HEK293 (cell line): ENCODE data around the gene SLC22A31.

Experiments used
- CTCF ChIA-PET: fragments of 350-600 bp; formaldehyde crosslinking; extraction: SDS; loops from one replicate; lab custom pipeline; 2021; ENCODE audit warnings: antibody characterized with exemption; lab: Yijun Ruan, JAX
- POLR2A ChIA-PET: fragments of 300-600 bp; formaldehyde crosslinking; extraction: SDS; loops from one replicate; lab custom pipeline; 2020; ENCODE audit warnings: antibody characterized with exemption, inconsistent platforms; lab: Yijun Ruan, JAX
- H3K27ac ChIP-seq: fragments of 200-500 bp; sonication (Bioruptor generic); 2 replicates; pipeline ENCODE4 v1.5.1; 2014; ENCODE audit warnings: low read depth, low read length, control low read depth, inconsistent platforms; ENCODE audit errors: extremely low read depth
- H3K36me3 ChIP-seq, 2 experiments: fragments of 200-500 bp in 1 of 2; sonication (Bioruptor generic) in 1 of 2; 1 replicate in 1 of 2; 2 replicates in 1 of 2; pipeline ENCODE4 v1.5.1; 2014 to 2017; ENCODE audit warnings: inconsistent platforms in 2 of 2, low read length in 2 of 2; ENCODE audit not compliant: control insufficient read depth in 2 of 2, insufficient read depth in 1 of 2
- H3K4me1 ChIP-seq: fragments of 200-500 bp; sonication (Bioruptor generic); 2 replicates; pipeline ENCODE4 v1.5.1; 2014; ENCODE audit warnings: mild to moderate bottlenecking, low read length, inconsistent platforms; ENCODE audit not compliant: control insufficient read depth, insufficient read depth
- H3K4me3 ChIP-seq: 2 replicates; pipeline ENCODE4 v1.5.1; 2011; ENCODE audit warnings: low read depth, mild to moderate bottlenecking, control low read depth, low read length, moderate library complexity
- H3K9me3 ChIP-seq: fragments of 200-500 bp; sonication (Bioruptor generic); 2 replicates; pipeline ENCODE4 v1.5.1; 2014; ENCODE audit warnings: low read depth, low read length, inconsistent platforms; ENCODE audit not compliant: control insufficient read depth, insufficient read depth
- SP2 ChIP-seq: fragments of 450-650 bp; formaldehyde crosslinking; IDR thresholded peaks from 2 replicates; pipeline ENCODE4 v1.5.1; 2016; ENCODE audit warnings: missing biosample characterization, missing genetic modification characterization
- WT1 ChIP-seq: fragments of 450-650 bp; formaldehyde crosslinking; IDR thresholded peaks from 2 replicates; pipeline ENCODE4 v1.5.1; 2016; ENCODE audit warnings: missing biosample characterization, missing genetic modification characterization
- ZBTB17 ChIP-seq: fragments of 450-650 bp; formaldehyde crosslinking; IDR thresholded peaks from 2 replicates; pipeline ENCODE4 v1.5.1; 2016; ENCODE audit warnings: missing biosample characterization, missing genetic modification characterization
- ZIC2 ChIP-seq: fragments of 450-650 bp; formaldehyde crosslinking; IDR thresholded peaks from 2 replicates; pipeline ENCODE4 v1.5.1; 2016; ENCODE audit warnings: missing biosample characterization, missing genetic modification characterization
- ZNF211 ChIP-seq: fragments of 450-650 bp; formaldehyde crosslinking; IDR thresholded peaks from 2 replicates; pipeline ENCODE4 v1.5.1; 2016; ENCODE audit warnings: low read depth, missing biosample characterization, missing genetic modification characterization
- ZNF324 ChIP-seq: fragments of 450-650 bp; formaldehyde crosslinking; IDR thresholded peaks from 2 replicates; pipeline ENCODE4 v1.5.1; 2016; ENCODE audit warnings: missing biosample characterization, missing genetic modification characterization
- ZNF501 ChIP-seq: fragments of 450-650 bp; formaldehyde crosslinking; IDR thresholded peaks from 2 replicates; pipeline ENCODE4 v1.5.1; 2016; ENCODE audit warnings: missing biosample characterization, missing genetic modification characterization
- ZNF596 ChIP-seq: fragments of 450-650 bp; IDR thresholded peaks from 2 replicates; pipeline ENCODE4 v1.5.0; 2018; ENCODE audit warnings: missing biosample characterization, mild to moderate bottlenecking, missing genetic modification characterization, moderate library complexity
- ZNF658 ChIP-seq: fragments of 450-650 bp; formaldehyde crosslinking; IDR thresholded peaks from 2 replicates; pipeline ENCODE4; 2016; ENCODE audit warnings: missing biosample characterization, missing genetic modification characterization
- ZNF701 ChIP-seq: fragments of 450-650 bp; formaldehyde crosslinking; IDR thresholded peaks from 2 replicates; pipeline ENCODE4 v1.5.1; 2016; ENCODE audit warnings: missing biosample characterization, missing genetic modification characterization
- ZNF843 ChIP-seq: fragments of 450-650 bp; formaldehyde crosslinking; IDR thresholded peaks from 2 replicates; pipeline ENCODE4 v1.5.1; 2016; ENCODE audit warnings: missing biosample characterization, missing genetic modification characterization
- TF ChIP-seq, protein P1 (sequence below): fragments of 450-650 bp; formaldehyde crosslinking; IDR thresholded peaks from 2 replicates; pipeline ENCODE4 v1.5.1; 2016; ENCODE audit warnings: missing biosample characterization, missing genetic modification characterization, low read depth
- TF ChIP-seq, protein P2 (sequence below): fragments of 450-650 bp; formaldehyde crosslinking; IDR thresholded peaks from 2 replicates; pipeline ENCODE4 v1.5.1; 2016; ENCODE audit warnings: missing biosample characterization, missing genetic modification characterization
- TF ChIP-seq, protein P3 (sequence below): fragments of 450-650 bp; IDR thresholded peaks from 2 replicates; pipeline ENCODE4 v1.5.1; 2018; ENCODE audit warnings: missing biosample characterization, missing genetic modification characterization
- TF ChIP-seq, protein P4 (sequence below): fragments of 450-650 bp; formaldehyde crosslinking; IDR thresholded peaks from 2 replicates; pipeline ENCODE4 v1.5.1; 2016; ENCODE audit warnings: missing biosample characterization, missing genetic modification characterization

The SLC22A31 gene

DNA sequence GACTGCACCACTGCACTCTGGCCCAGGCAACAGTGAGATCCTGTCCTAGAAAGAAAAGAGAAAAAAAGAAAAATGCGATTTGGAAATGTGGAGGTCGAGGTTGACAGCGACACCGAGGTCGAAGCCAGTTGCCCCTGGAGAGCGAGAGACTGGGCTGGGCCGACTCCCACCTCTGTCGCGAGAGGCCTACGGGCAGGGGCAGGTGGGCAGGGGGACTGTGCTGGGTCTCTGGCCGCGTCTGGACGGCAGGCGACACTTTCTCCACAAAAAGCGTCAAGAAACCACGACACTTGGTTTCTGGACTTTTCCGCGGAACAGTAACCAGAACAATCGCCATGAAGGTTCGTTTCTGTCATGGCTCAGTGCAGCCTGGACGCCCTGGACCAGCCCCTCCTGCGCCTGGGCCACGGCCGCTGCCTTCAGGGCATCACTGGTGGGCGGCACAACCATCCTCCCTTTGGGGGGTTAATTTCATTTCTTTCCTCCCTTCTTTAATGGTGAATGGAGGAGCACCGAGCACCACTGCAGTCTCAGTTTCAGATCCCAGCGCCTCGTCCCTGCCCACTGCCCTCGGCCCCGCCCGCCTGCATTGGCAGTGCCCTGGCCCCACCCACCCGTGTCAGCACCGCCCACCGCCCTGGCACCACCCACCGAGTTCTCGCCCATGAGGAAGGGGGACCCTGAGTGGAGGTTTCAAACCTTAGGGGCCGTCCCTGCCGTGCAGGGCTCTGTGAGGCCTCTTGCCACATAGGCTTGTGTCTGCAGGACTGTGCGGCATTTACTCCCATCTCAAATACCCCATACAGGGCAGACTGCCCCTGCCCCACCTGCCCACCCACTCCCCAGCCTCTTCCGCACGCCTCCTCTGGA, 47.3 kb downstream of the SLC22A31 start (continued):
- TF ChIP-seq, protein P1, sequence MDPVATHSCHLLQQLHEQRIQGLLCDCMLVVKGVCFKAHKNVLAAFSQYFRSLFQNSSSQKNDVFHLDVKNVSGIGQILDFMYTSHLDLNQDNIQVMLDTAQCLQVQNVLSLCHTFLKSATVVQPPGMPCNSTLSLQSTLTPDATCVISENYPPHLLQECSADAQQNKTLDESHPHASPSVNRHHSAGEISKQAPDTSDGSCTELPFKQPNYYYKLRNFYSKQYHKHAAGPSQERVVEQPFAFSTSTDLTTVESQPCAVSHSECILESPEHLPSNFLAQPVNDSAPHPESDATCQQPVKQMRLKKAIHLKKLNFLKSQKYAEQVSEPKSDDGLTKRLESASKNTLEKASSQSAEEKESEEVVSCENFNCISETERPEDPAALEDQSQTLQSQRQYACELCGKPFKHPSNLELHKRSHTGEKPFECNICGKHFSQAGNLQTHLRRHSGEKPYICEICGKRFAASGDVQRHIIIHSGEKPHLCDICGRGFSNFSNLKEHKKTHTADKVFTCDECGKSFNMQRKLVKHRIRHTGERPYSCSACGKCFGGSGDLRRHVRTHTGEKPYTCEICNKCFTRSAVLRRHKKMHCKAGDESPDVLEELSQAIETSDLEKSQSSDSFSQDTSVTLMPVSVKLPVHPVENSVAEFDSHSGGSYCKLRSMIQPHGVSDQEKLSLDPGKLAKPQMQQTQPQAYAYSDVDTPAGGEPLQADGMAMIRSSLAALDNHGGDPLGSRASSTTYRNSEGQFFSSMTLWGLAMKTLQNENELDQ (tag by site-specific recombination), result no peak

DNA sequence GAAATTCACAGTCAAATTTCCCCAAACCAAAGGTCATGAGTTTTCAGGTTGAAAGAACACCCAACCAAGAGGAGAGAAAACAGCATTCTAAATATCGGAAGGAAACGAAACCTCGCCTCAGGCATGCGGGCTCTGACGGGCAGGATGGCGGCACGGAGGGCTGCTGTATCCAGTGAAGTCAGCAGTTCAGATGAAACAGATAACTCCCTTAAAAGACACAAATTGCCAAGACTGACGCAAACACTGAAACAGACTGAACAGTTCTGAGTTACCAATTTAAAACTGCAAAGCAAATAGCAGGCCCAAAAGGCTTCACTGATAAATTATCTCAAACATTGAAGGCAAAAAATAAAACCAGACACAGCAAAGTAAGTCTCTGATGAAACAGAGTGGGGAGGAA, 49.4 kb downstream of the SLC22A31 start:
- Histone ChIP-seq H3K4me3 (no peak overlapping the region), H3K9me3 (no peaks in the 10 kb centered on the region), H3K27ac (no peak overlapping the region), H3K4me1 (no peaks in the 10 kb centered on the region), H3K36me3 (peaks cover 0 to 45% of the 10 kb centered on the region in 2 experiments; a peak in 2 of 3 replicates)
- TF ChIP-seq, protein P2, sequence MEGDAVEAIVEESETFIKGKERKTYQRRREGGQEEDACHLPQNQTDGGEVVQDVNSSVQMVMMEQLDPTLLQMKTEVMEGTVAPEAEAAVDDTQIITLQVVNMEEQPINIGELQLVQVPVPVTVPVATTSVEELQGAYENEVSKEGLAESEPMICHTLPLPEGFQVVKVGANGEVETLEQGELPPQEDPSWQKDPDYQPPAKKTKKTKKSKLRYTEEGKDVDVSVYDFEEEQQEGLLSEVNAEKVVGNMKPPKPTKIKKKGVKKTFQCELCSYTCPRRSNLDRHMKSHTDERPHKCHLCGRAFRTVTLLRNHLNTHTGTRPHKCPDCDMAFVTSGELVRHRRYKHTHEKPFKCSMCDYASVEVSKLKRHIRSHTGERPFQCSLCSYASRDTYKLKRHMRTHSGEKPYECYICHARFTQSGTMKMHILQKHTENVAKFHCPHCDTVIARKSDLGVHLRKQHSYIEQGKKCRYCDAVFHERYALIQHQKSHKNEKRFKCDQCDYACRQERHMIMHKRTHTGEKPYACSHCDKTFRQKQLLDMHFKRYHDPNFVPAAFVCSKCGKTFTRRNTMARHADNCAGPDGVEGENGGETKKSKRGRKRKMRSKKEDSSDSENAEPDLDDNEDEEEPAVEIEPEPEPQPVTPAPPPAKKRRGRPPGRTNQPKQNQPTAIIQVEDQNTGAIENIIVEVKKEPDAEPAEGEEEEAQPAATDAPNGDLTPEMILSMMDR (tag by site-specific recombination), result no peak
- TF ChIP-seq ZNF211 (tag by site-specific recombination), result no peak
- TF ChIP-seq WT1 (tag by site-specific recombination), result no peak
- TF ChIP-seq ZNF324 (tag by site-specific recombination), result no peak
- TF ChIP-seq SP2 (tag by site-specific recombination), result no peak
- TF ChIP-seq ZNF596 (tag by site-specific recombination), result no peak
- no peak for TF ChIP-seq ZNF658 (tag by site-specific recombination)
- no peak for TF ChIP-seq ZNF701 (tag by site-specific recombination)
- no peak for TF ChIP-seq ZNF501 (tag by site-specific recombination)
- TF ChIP-seq, protein P3, sequence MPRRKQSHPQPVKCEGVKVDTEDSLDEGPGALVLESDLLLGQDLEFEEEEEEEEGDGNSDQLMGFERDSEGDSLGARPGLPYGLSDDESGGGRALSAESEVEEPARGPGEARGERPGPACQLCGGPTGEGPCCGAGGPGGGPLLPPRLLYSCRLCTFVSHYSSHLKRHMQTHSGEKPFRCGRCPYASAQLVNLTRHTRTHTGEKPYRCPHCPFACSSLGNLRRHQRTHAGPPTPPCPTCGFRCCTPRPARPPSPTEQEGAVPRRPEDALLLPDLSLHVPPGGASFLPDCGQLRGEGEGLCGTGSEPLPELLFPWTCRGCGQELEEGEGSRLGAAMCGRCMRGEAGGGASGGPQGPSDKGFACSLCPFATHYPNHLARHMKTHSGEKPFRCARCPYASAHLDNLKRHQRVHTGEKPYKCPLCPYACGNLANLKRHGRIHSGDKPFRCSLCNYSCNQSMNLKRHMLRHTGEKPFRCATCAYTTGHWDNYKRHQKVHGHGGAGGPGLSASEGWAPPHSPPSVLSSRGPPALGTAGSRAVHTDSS (tag by site-specific recombination), result no peak
- no peak for TF ChIP-seq ZNF843 (tag by site-specific recombination)
- TF ChIP-seq ZBTB17, result no peak
- TF ChIP-seq, protein P4, sequence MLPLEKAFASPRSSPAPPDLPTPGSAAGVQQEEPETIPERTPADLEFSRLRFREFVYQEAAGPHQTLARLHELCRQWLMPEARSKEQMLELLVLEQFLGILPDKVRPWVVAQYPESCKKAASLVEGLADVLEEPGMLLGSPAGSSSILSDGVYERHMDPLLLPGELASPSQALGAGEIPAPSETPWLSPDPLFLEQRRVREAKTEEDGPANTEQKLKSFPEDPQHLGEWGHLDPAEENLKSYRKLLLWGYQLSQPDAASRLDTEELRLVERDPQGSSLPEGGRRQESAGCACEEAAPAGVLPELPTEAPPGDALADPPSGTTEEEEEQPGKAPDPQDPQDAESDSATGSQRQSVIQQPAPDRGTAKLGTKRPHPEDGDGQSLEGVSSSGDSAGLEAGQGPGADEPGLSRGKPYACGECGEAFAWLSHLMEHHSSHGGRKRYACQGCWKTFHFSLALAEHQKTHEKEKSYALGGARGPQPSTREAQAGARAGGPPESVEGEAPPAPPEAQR, result no peak
- ChIA-PET POLR2A (no interaction called here), CTCF (interaction anchor here (1.3 kb wide), 1 partner anchor 16 kb away, joined by 5 read pairs; no protein-coding TSS in a partner anchor)

DNA sequence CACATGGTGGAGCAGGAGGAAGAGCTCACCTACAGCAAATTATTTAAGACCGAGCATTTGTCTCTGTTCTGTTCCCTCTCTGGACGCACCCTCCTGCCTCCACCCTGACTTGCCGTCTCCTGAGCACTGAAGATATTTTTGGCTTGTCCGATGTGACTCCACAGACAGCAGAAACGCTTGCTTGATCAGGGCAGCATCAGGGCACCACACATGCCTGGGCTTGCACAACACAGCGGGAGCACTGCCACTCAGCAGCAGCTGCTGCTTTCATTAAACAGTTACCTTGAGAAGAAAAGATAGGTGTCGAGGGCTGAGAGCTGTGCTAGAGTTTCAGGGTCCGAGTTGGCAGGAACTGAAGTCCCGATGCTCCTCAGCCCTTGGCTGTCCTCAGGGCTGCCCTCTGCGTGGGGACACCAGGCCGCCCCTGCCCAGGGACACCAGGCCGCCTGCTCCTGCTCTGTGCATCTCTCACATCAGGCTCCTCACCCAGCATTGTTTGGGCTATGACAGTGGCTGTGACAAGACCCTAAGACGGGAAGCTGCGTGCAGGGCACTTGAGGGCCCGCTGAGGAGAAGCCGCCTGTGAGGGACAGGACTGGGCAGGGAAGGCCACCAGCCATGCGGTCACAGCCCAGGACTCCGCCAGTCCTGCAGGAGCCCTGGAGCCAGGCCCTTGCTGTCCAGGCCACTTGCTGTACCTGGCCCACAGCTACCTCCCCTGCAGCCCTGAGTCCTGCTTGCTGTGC, 50.1 kb downstream of the SLC22A31 start:
- ChIA-PET CTCF (interaction anchor here (1.3 kb wide), 1 partner anchor 17 kb away, joined by 5 read pairs; no protein-coding TSS in a partner anchor), POLR2A (no interaction called here)
- TF ChIP-seq, protein P2 (tag by site-specific recombination), result no peak
- TF ChIP-seq ZIC2 (tag by site-specific recombination), result 0 out of 2 replicates have a peak, but pooled peaks have one; percentile 13
- no peaks in the 10 kb centered on the region for H3K9me3 ChIP-seq
- H3K4me3 ChIP-seq, result no peak overlapping the region
- no peaks in the 10 kb centered on the region for H3K4me1 ChIP-seq
- no peak overlapping the region for H3K27ac ChIP-seq
- H3K36me3 ChIP-seq, result peaks cover 0 to 52% of the 10 kb centered on the region in 2 experiments; a peak in 2 of 3 replicates
